Measurements from ENCODE around the gene NAGLU.
A peak's percentile ranks its signal among the peaks of the same experiment; 100 is the strongest.

NAGLU gene

GRCh38 chr17:42564815-42565522 is 28.9 kb downstream of the NAGLU start:
- DNase-seq (ENCODE audit: low spot score) = no peak

GRCh38 chr17:42565523-42566214 is 29.6 kb downstream of the NAGLU start:
- no peak for DNase-seq (ENCODE audit: low spot score)

- DNase-seq (ENCODE audit: low spot score) = no peak
Measured at GRCh38 chr17:42566215-42566882, 30.3 kb downstream of the NAGLU start.

- DNase-seq (ENCODE audit: low spot score) = peak; percentile 100
Measured at GRCh38 chr17:42566883-42567573, 31.0 kb downstream of the NAGLU start, which contains the start of gene MLX. Gene MLX (plus strand): TSS chr17:42567100. CDS start chr17:42567125, 25 bp downstream.

- DNase-seq (ENCODE audit: low spot score) = no peak
Measured at GRCh38 chr17:42568341-42569111, 32.5 kb downstream of the NAGLU start.

GRCh38 chr17:42571435-42572225 is 35.6 kb downstream of the NAGLU start:
- no peak for DNase-seq (ENCODE audit: low spot score)

- DNase-seq (ENCODE audit: low spot score) = no peak
Measured at GRCh38 chr17:42573095-42573494, 37.1 kb downstream of the NAGLU start.

GRCh38 chr17:42574463-42574862 is 38.4 kb downstream of the NAGLU start:
- DNase-seq (ENCODE audit: low spot score) = no peak

GRCh38 chr17:42577140-42577531 is 41.1 kb downstream of the NAGLU start:
- no peak for DNase-seq (ENCODE audit: low spot score)

GRCh38 chr17:42577532-42578281 is 41.7 kb downstream of the NAGLU start, which contains the start of gene PSMC3IP:
Gene PSMC3IP (minus strand): TSS chr17:42577729. CDS start chr17:42577686, 43 bp downstream.
- DNase-seq (ENCODE audit: low spot score) = peak; percentile 97

GRCh38 chr17:42578282-42578869 is 42.3 kb downstream of the NAGLU start:
- DNase-seq (ENCODE audit: low spot score) = peak; percentile 92

- DNase-seq (ENCODE audit: low spot score) = no peak
Measured at GRCh38 chr17:42579794-42580551, 43.9 kb downstream of the NAGLU start.

GRCh38 chr17:42581744-42582270 is 45.8 kb downstream of the NAGLU start:
- DNase-seq (ENCODE audit: low spot score) = no peak

GRCh38 chr17:42584880-42585279 is 48.8 kb downstream of the NAGLU start:
- DNase-seq (ENCODE audit: low spot score) = no peak

GRCh38 chr17:42585353-42585752 is 49.3 kb downstream of the NAGLU start:
- DNase-seq (ENCODE audit: low spot score) = no peak

- no peak for DNase-seq (ENCODE audit: low spot score)
Measured at GRCh38 chr17:42586514-42587230, 50.6 kb downstream of the NAGLU start.

GRCh38 chr17:42590886-42591285 is 54.8 kb downstream of the NAGLU start:
- DNase-seq (ENCODE audit: low spot score) = no peak

- no peak for DNase-seq (ENCODE audit: low spot score)
Measured at GRCh38 chr17:42591411-42591810, 55.4 kb downstream of the NAGLU start.
